RWPE2 (cell line): ENCODE data around the gene CRB1.

Experiments used
- ATAC-seq: fragments of 200-7000 bp; cut with Tn5 transposase; 3 replicates; pipeline ENCODE4 v1.9.1; 2021; ENCODE audit warnings: low read depth
- DNase-seq: peaks from one replicate; pipeline ENCODE4 v3.0.0-alpha.2; 2020; ENCODE audit warnings: low spot score
- H3K27ac ChIP-seq: fragments of 450-650 bp; 2 replicates; pipeline ENCODE4 v1.5.1; 2017; ENCODE audit warnings: mild to moderate bottlenecking; ENCODE audit not compliant: poor library complexity, severe bottlenecking
- H3K27me3 ChIP-seq: fragments of 250-450 bp; sonication (Bioruptor Pico); 2 replicates; pipeline ENCODE4 v1.5.1; 2021; ENCODE audit warnings: mild to moderate bottlenecking, moderate library complexity; ENCODE audit not compliant: insufficient read depth, poor library complexity, severe bottlenecking
- H3K36me3 ChIP-seq: fragments of 250-450 bp; sonication (Bioruptor Pico); 2 replicates; pipeline ENCODE4 v1.5.1; 2020; ENCODE audit warnings: low read depth, mild to moderate bottlenecking, moderate library complexity
- H3K4me1 ChIP-seq: fragments of 250-450 bp; sonication (Bioruptor Pico); 2 replicates; pipeline ENCODE4 v1.5.1; 2021; ENCODE audit warnings: mild to moderate bottlenecking, moderate library complexity; ENCODE audit not compliant: insufficient read depth, poor library complexity, severe bottlenecking
- H3K4me3 ChIP-seq: fragments of 250-450 bp; sonication (Bioruptor Pico); 2 replicates; pipeline ENCODE4 v1.5.1; 2021; ENCODE audit warnings: mild to moderate bottlenecking, moderate library complexity; ENCODE audit not compliant: severe bottlenecking
- H3K9me3 ChIP-seq: fragments of 250-450 bp; sonication (Bioruptor Pico); 2 replicates; pipeline ENCODE4 v1.5.1; 2021; ENCODE audit warnings: mild to moderate bottlenecking, moderate library complexity; ENCODE audit not compliant: severe bottlenecking
- TF ChIP-seq, protein P1 (sequence below): fragments of 450-650 bp; IDR thresholded peaks from one replicate; pipeline ENCODE4 v1.5.1; 2017; ENCODE audit warnings: mild to moderate bottlenecking, moderate library complexity; ENCODE audit not compliant: poor library complexity, severe bottlenecking

The CRB1 gene

DNA sequence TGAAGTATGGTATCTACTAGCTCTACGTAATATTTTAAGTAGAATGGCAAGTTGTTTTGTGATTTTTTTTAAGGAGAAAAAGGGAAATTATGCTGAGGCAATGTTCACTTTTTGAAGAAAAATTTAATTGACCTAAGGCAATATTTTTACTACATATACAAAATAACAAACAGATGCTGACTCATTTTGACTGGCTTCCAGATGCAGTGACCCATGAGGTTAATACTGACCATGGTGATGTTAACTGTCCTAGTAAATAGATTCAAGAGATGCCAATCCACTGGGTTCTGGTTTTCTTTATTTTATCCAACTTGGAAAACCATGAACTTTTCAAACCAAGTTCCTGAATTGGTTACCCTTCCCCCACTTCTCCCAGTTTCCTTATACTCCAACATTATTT is 154.9 kb downstream of the CRB1 start:
- ATAC-seq = no peak
- H3K27ac ChIP-seq = no peak overlapping the region

DNA sequence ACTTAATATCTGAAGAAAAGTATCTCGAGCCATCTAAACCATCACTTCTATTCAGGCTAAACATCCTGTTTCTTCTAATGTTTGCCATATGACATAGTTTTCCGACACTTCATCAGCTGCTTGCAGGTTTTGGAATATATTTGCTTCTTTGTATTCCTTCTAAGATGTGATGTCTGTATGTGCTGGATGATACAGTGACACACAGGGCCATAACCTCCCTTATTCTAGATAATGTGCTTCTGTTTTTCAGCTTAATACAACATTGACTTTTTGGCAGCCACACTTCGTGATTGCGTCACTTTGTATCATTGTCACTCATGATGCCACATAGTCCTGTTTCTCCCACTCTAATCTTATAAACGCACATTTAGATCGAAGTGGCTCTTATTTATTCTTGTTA is 156.3 kb downstream of the CRB1 start:
- no peak overlapping the region for H3K27ac ChIP-seq
- H3K27me3 ChIP-seq = no peaks in the 10 kb centered on the region
- ATAC-seq = no peak
- no peaks in the 10 kb centered on the region for H3K36me3 ChIP-seq
- DNase-seq = no peak
- TF ChIP-seq, protein P1, sequence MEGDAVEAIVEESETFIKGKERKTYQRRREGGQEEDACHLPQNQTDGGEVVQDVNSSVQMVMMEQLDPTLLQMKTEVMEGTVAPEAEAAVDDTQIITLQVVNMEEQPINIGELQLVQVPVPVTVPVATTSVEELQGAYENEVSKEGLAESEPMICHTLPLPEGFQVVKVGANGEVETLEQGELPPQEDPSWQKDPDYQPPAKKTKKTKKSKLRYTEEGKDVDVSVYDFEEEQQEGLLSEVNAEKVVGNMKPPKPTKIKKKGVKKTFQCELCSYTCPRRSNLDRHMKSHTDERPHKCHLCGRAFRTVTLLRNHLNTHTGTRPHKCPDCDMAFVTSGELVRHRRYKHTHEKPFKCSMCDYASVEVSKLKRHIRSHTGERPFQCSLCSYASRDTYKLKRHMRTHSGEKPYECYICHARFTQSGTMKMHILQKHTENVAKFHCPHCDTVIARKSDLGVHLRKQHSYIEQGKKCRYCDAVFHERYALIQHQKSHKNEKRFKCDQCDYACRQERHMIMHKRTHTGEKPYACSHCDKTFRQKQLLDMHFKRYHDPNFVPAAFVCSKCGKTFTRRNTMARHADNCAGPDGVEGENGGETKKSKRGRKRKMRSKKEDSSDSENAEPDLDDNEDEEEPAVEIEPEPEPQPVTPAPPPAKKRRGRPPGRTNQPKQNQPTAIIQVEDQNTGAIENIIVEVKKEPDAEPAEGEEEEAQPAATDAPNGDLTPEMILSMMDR = no peak
- H3K9me3 ChIP-seq = no peaks in the 10 kb centered on the region
- no peaks in the 10 kb centered on the region for H3K4me1 ChIP-seq
- no peak overlapping the region for H3K4me3 ChIP-seq

More for the DNA sequence above, 154.9 kb downstream of the CRB1 start:
- H3K4me1 ChIP-seq = no peaks in the 10 kb centered on the region
- H3K36me3 ChIP-seq = no peaks in the 10 kb centered on the region
- TF ChIP-seq, protein P1 = no peak
- H3K27me3 ChIP-seq = no peaks in the 10 kb centered on the region
- no peak for DNase-seq
- no peaks in the 10 kb centered on the region for H3K9me3 ChIP-seq
- no peak overlapping the region for H3K4me3 ChIP-seq

DNA sequence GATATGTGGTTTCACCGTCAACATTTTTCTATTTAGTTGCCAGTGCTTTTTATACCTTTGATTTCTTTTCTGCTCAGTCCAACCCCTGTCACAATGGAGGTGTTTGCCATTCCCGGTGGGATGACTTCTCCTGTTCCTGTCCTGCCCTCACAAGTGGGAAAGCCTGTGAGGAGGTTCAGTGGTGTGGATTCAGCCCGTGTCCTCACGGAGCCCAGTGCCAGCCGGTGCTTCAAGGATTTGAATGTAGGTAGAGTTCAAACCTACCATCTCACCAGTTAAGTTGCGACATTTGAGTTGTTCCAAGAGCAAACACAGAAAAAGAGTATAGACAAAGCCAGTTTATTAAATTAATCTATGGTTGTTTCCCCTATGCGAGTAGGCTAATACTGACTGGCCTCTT is 161.3 kb downstream of the CRB1 start:
- Histone ChIP-seq H3K27ac (no peak overlapping the region), H3K36me3 (no peaks in the 10 kb centered on the region), H3K9me3 (no peaks in the 10 kb centered on the region), H3K4me3 (no peak overlapping the region), H3K4me1 (no peaks in the 10 kb centered on the region), H3K27me3 (no peaks in the 10 kb centered on the region)
- no peak for ATAC-seq
- no peak for DNase-seq
- TF ChIP-seq, protein P1 = no peak

DNA sequence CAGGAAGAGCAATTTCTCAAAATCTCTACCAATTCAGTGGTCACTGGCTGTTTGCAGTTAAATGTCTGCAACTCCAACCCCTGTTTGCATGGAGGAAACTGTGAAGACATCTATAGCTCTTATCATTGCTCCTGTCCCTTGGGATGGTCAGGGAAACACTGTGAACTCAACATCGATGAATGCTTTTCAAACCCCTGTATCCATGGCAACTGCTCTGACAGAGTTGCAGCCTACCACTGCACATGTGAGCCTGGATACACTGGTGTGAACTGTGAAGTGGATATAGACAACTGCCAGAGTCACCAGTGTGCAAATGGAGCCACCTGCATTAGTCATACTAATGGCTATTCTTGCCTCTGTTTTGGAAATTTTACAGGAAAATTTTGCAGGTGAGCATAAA is 167.2 kb downstream of the CRB1 start:
- H3K9me3 ChIP-seq = no peaks in the 10 kb centered on the region
- no peak for DNase-seq
- no peak overlapping the region for H3K27ac ChIP-seq
- TF ChIP-seq, protein P1 = no peak
- no peaks in the 10 kb centered on the region for H3K36me3 ChIP-seq
- H3K4me3 ChIP-seq = no peak overlapping the region
- no peaks in the 10 kb centered on the region for H3K4me1 ChIP-seq
- no peaks in the 10 kb centered on the region for H3K27me3 ChIP-seq
- ATAC-seq = no peak; the same call in 2 of the 3 replicates

DNA sequence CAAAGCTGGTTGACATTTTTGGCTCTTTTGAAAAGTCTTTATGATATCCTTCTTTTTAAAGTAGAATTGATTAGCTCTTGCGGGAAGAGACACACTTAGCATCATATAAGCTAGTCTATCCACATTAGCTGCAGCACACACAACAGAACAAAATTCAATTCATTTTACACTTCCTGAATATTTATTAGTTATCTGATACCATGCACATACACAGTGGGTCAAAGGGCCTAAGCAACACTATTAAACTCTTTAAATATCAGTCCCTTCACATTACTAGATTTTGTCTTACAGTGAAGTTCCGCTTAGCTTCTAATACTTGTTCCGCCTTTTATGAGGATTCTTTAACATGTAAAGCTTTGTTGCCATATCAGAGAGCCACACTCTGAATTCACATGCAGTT is 169.5 kb downstream of the CRB1 start:
- Histone ChIP-seq H3K27ac (no peak overlapping the region), H3K4me3 (no peak overlapping the region), H3K4me1 (no peaks in the 10 kb centered on the region), H3K27me3 (no peaks in the 10 kb centered on the region), H3K9me3 (no peaks in the 10 kb centered on the region), H3K36me3 (no peaks in the 10 kb centered on the region)
- TF ChIP-seq, protein P1 = no peak
- DNase-seq = no peak
- ATAC-seq = no peak
